Midbrain (tissue), 1 donor: ENCODE data around the gene FAM3D.
"Not testable (repeated sequence)": the region's sequence is repeated elsewhere in the genome, so short reads cannot be mapped to it uniquely, and the experiment has no call there.

ENCODE experiments used
- DNase-seq: peaks from one replicate; lab custom pipeline; 2025; lab: John Stamatoyannopoulos, UW

The FAM3D gene

GRCh38 chr3:58683466-58683865 is 16.9 kb upstream of the FAM3D start:
- no peak for DNase-seq

- no peak for DNase-seq
Observed at GRCh38 chr3:58683001-58683458, 16.5 kb upstream of the FAM3D start.

GRCh38 chr3:58681863-58682262 is 15.3 kb upstream of the FAM3D start:
- DNase-seq: no peak

GRCh38 chr3:58680879-58681525 is 14.4 kb upstream of the FAM3D start:
- no peak for DNase-seq

- DNase-seq: no peak
Observed at GRCh38 chr3:58679974-58680666, 13.5 kb upstream of the FAM3D start.

GRCh38 chr3:58679446-58679845 is 12.9 kb upstream of the FAM3D start:
- DNase-seq: no peak

GRCh38 chr3:58678177-58678970 is 11.8 kb upstream of the FAM3D start:
- not testable (repeated sequence) for DNase-seq

- DNase-seq: no peak
Observed at GRCh38 chr3:58672880-58673279, 6.3 kb upstream of the FAM3D start.

GRCh38 chr3:58672451-58672850 is 5.9 kb upstream of the FAM3D start:
- DNase-seq: no peak

- no peak for DNase-seq
Observed at GRCh38 chr3:58670506-58671135, 4.0 kb upstream of the FAM3D start.

GRCh38 chr3:58668247-58668646 is 1.7 kb upstream of the FAM3D start:
- no peak for DNase-seq

- no peak for DNase-seq
Observed at GRCh38 chr3:58667704-58668103, 1.1 kb upstream of the FAM3D start.

GRCh38 chr3:58667229-58667628 is 655 bp upstream of the FAM3D start:
- no peak for DNase-seq

GRCh38 chr3:58665405-58665804 is 1.2 kb downstream of the FAM3D start:
- no peak for DNase-seq

- DNase-seq: no peak
Observed at GRCh38 chr3:58664611-58665010, 2.0 kb downstream of the FAM3D start.

- DNase-seq: no peak
Observed at GRCh38 chr3:58661836-58662420, 4.6 kb downstream of the FAM3D start.

- no peak for DNase-seq
Observed at GRCh38 chr3:58660998-58661397, 5.6 kb downstream of the FAM3D start.

- no peak for DNase-seq
Observed at GRCh38 chr3:58659051-58659675, 7.4 kb downstream of the FAM3D start.

- DNase-seq: no peak
Observed at GRCh38 chr3:58658508-58658907, 8.1 kb downstream of the FAM3D start.

GRCh38 chr3:58657571-58658141 is 8.9 kb downstream of the FAM3D start:
- no peak for DNase-seq

- no peak for DNase-seq
Observed at GRCh38 chr3:58657036-58657520, 9.5 kb downstream of the FAM3D start.
